ENCODE results near the gene BCAT1. TPM values are rescaled to one million over a fixed set of nuclear protein-coding genes. Genes with fewer than 3 reads are reported as not detected.
"Not testable (repeated sequence)": the region's sequence is repeated elsewhere in the genome, so short reads cannot be mapped to it uniquely, and the experiment has no call there.

BCAT1 gene
- total RNA-seq, 3 donors from 2014 or later (not counting 1 experiment from before 2014, with no cell fraction given): 0.61 to 4.4 (median 1.3) TPM

DNA sequence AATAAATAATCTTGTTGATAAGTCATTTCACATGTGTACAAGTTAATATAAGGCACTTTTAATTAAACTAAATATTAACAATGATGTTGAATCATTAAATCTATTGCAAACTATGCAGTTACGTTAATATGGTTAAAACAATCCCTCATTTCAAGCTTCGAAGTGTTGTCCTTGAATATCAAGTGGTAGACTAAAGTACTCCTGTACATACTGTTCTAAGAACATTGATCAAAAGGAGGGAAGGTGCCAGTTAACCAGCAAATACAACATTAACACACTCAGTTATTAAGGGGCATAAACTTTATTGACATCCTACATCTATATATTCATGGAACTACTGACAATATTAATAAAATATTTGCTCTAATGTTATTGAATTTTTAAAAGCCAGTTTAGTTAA lies 8.7 kb downstream of the BCAT1 start:
- Mint-ChIP-seq H3K4me3 (no peak overlapping the region), H3K27me3 (ENCODE audit: low read depth in 2 of 2) (peaks cover 10 to 14% of the 10 kb centered on the region in 2 donors), H3K9me3 (no peaks in the 10 kb centered on the region), H3K27ac (no peak overlapping the region), H3K4me1 (no peaks in the 10 kb centered on the region), H3K36me3 (no peaks in the 10 kb centered on the region)
- ATAC-seq: no peak
- H3K27me3 ChIP-seq (ENCODE audit: control insufficient read depth, insufficient read depth, low read length): no peaks in the 10 kb centered on the region
- no peaks in the 10 kb centered on the region for H3K4me1 ChIP-seq (ENCODE audit: control insufficient read depth, insufficient read depth, low read length)
- intact Hi-C loops (cut with micrococcal nuclease): no loop called here
- TF ChIP-seq, protein P1, sequence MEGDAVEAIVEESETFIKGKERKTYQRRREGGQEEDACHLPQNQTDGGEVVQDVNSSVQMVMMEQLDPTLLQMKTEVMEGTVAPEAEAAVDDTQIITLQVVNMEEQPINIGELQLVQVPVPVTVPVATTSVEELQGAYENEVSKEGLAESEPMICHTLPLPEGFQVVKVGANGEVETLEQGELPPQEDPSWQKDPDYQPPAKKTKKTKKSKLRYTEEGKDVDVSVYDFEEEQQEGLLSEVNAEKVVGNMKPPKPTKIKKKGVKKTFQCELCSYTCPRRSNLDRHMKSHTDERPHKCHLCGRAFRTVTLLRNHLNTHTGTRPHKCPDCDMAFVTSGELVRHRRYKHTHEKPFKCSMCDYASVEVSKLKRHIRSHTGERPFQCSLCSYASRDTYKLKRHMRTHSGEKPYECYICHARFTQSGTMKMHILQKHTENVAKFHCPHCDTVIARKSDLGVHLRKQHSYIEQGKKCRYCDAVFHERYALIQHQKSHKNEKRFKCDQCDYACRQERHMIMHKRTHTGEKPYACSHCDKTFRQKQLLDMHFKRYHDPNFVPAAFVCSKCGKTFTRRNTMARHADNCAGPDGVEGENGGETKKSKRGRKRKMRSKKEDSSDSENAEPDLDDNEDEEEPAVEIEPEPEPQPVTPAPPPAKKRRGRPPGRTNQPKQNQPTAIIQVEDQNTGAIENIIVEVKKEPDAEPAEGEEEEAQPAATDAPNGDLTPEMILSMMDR (IDR thresholded peaks at IDR 0.05): no peak
- 100% methylated on average over 2 of the region's 2 CpGs for WGBS (ENCODE audit: insufficient coverage)
- H3K4me3 ChIP-seq (ENCODE audit: low read length): no peak overlapping the region
- no peak for DNase-seq
- no peak overlapping the region for H3K27ac ChIP-seq (ENCODE audit: low read length)
- H3K9me3 ChIP-seq (ENCODE audit: control insufficient read depth, insufficient read depth, low read length): no peaks in the 10 kb centered on the region
- H3K36me3 ChIP-seq (ENCODE audit: control insufficient read depth, insufficient read depth, low read length): no peaks in the 10 kb centered on the region

DNA sequence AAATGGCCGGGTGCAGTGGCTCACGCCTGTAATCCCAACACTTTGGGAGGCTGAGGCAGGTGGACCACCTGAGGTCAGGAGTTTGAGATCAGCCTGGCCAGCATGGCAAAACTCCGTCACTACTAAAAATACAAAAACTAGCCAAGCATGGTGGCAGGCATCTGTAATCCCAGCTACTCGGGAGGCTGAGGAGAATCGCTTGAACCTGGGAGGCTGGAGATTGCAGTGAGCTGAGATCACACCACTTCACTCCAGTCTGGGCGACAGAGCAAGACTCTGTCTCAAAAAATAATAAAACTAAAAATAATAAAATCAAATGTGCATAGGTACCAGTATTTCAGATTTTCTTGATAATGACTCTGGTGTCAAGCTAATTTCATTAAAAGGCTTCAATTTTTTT lies 9.3 kb downstream of the BCAT1 start:
- H3K27me3 Mint-ChIP-seq (ENCODE audit: low read depth in 2 of 2); intact Hi-C loops (cut with micrococcal nuclease): not testable (repeated sequence)

DNA sequence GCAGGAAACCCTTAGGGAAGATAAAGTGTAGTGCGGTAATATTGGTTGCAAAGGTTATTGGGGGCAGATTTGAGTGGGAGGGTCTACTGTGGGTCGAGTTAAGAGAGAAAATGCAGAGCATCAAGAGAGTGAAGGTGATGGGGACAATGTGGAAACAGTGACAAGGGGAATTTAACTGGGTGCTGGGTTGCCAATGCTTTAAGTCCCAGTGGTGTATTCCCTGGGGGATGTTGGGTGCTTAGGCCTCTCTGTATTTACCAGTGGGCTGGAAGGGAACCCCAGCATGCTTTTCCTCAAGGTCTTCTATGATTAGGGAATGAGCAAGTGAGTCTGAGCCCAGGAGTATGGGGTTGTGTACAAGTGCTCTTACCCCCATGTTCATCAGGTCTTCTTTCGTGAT lies 10.6 kb downstream of the BCAT1 start:
- WGBS (ENCODE audit: insufficient coverage): 64% methylated on average over 3 of the region's 3 CpGs
- Mint-ChIP-seq H3K4me1 (no peaks in the 10 kb centered on the region), H3K36me3 (no peaks in the 10 kb centered on the region), H3K4me3 (no peak overlapping the region), H3K27ac (no peak overlapping the region), H3K9me3 (no peaks in the 10 kb centered on the region), H3K27me3 (ENCODE audit: low read depth in 2 of 2) (no peaks in the 10 kb centered on the region)
- TF ChIP-seq, protein P1 (IDR thresholded peaks at IDR 0.05): no peak
- DNase-seq (no peak), ATAC-seq (no peak)
- Histone ChIP-seq H3K9me3 (ENCODE audit: control insufficient read depth, insufficient read depth, low read length) (no peaks in the 10 kb centered on the region), H3K4me1 (ENCODE audit: control insufficient read depth, insufficient read depth, low read length) (no peaks in the 10 kb centered on the region), H3K4me3 (ENCODE audit: low read length) (no peak overlapping the region), H3K36me3 (ENCODE audit: control insufficient read depth, insufficient read depth, low read length) (no peaks in the 10 kb centered on the region), H3K27me3 (ENCODE audit: control insufficient read depth, insufficient read depth, low read length) (no peaks in the 10 kb centered on the region), H3K27ac (ENCODE audit: low read length) (no peak overlapping the region)
- intact Hi-C loops (cut with micrococcal nuclease): no loop called here

More for the DNA sequence above, 9.3 kb downstream of the BCAT1 start:
- H3K36me3 ChIP-seq (ENCODE audit: control insufficient read depth, insufficient read depth, low read length); H3K4me1 Mint-ChIP-seq; H3K9me3 ChIP-seq (ENCODE audit: control insufficient read depth, insufficient read depth, low read length); H3K27ac Mint-ChIP-seq; H3K4me3 ChIP-seq (ENCODE audit: low read length); H3K27ac ChIP-seq (ENCODE audit: low read length); H3K9me3 Mint-ChIP-seq; DNase-seq; H3K36me3 Mint-ChIP-seq; H3K27me3 ChIP-seq (ENCODE audit: control insufficient read depth, insufficient read depth, low read length); H3K4me3 Mint-ChIP-seq; ATAC-seq; H3K4me1 ChIP-seq (ENCODE audit: control insufficient read depth, insufficient read depth, low read length): not testable (repeated sequence)
- 98% methylated on average over 5 of the region's 6 CpGs for WGBS (ENCODE audit: insufficient coverage)

DNA sequence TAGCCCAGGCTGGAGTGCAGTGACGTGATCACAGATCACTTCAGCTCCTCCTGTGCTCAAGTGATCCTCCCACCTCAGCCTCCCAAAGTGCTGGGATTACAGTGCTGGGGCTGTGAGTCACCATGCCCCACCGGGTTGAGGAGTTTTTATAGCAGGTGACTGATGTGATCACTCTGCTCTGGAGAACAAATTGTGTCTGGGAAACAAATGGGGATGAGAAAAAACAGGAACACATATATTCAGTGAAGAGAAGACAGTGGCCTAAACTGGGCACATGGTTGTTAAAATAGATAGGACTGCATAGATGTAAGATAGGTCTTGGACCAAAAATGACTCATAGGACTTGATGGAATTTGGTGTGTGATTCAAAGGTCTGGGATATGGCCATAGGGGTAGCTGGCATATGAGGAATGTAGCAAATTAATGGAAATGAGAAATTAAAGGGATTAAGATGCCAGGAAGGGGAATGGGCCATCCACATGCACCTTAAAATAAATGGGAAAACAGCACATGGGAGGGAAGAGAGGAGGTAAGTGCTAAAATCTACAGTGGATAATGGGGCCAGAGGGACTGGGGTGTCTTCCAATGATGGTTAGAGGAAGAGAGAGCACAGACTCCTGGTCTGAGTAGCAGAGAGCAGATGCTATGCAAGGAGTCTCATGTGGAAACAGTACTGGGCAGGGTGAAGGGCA lies 11.2 kb downstream of the BCAT1 start:
- DNase-seq: no peak
- 68% methylated on average over 2 of the region's 2 CpGs for WGBS (ENCODE audit: insufficient coverage)

More for the DNA sequence above, 11.2 kb downstream of the BCAT1 start:
- Mint-ChIP-seq H3K27me3 (ENCODE audit: low read depth in 2 of 2) (no peaks in the 10 kb centered on the region), H3K9me3 (no peaks in the 10 kb centered on the region), H3K27ac (no peak overlapping the region), H3K4me3 (no peak overlapping the region), H3K36me3 (no peaks in the 10 kb centered on the region), H3K4me1 (no peaks in the 10 kb centered on the region)
- TF ChIP-seq, protein P1 (IDR thresholded peaks at IDR 0.05): no peak
- intact Hi-C loops (cut with micrococcal nuclease): no loop called here
- no peak for ATAC-seq
- no peaks in the 10 kb centered on the region for H3K9me3 ChIP-seq (ENCODE audit: control insufficient read depth, insufficient read depth, low read length)
- H3K27me3 ChIP-seq (ENCODE audit: control insufficient read depth, insufficient read depth, low read length): no peaks in the 10 kb centered on the region
- H3K36me3 ChIP-seq (ENCODE audit: control insufficient read depth, insufficient read depth, low read length): no peaks in the 10 kb centered on the region
- no peaks in the 10 kb centered on the region for H3K4me1 ChIP-seq (ENCODE audit: control insufficient read depth, insufficient read depth, low read length)
- H3K4me3 ChIP-seq (ENCODE audit: low read length): no peak overlapping the region
- no peak overlapping the region for H3K27ac ChIP-seq (ENCODE audit: low read length)

Data from natural killer cell (primary cell).